WERI-Rb-1 (cell line): ENCODE results near the gene COL18A1.

Experiments used
- DNase-seq: peaks from one replicate; pipeline ENCODE4 v3.0.0-alpha.2; 2020
- H3K27ac ChIP-seq: fragments of 250-450 bp; sonication (Bioruptor Pico); 2 replicates; pipeline ENCODE4 v1.5.1; 2020; ENCODE audit warnings: mild to moderate bottlenecking, moderate library complexity
- H3K27me3 ChIP-seq: fragments of 250-450 bp; sonication (Bioruptor Pico); 2 replicates; pipeline ENCODE4 v1.5.1; 2021; ENCODE audit warnings: mild to moderate bottlenecking, low read depth, moderate library complexity; ENCODE audit not compliant: insufficient read depth, severe bottlenecking
- H3K36me3 ChIP-seq: fragments of 250-450 bp; sonication (Bioruptor Pico); 2 replicates; pipeline ENCODE4 v1.5.1; 2020; ENCODE audit warnings: mild to moderate bottlenecking, moderate library complexity
- H3K4me3 ChIP-seq: 2 replicates; pipeline ENCODE4 v1.5.1; 2011; ENCODE audit warnings: low read depth, mild to moderate bottlenecking, control low read depth, low read length
- H3K9me3 ChIP-seq: fragments of 250-450 bp; sonication (Bioruptor Pico); 2 replicates; pipeline ENCODE4 v1.5.1; 2021; ENCODE audit warnings: mild to moderate bottlenecking, moderate library complexity; ENCODE audit not compliant: severe bottlenecking
- CTCF ChIP-seq: IDR thresholded peaks from 2 replicates; pipeline ENCODE4 v1.5.1; 2011; ENCODE audit warnings: low read depth, mild to moderate bottlenecking, control low read depth, inconsistent platforms, low read length

Gene COL18A1

GRCh38 chr21:45551316-45551715 lies 146.4 kb downstream of the COL18A1 start:
- Histone ChIP-seq H3K9me3 (no peaks in the 10 kb centered on the region), H3K27ac (no peak overlapping the region), H3K36me3 (no peaks in the 10 kb centered on the region), H3K4me3 (no peak overlapping the region), H3K27me3 (no peaks in the 10 kb centered on the region)
- DNase-seq: no peak
- no peak for TF ChIP-seq CTCF

- H3K27ac ChIP-seq: peak overlapping the region; percentile 23
- DNase-seq: peak; percentile 76
- no peak overlapping the region for H3K4me3 ChIP-seq
- no peak for TF ChIP-seq CTCF
- no peaks in the 10 kb centered on the region for H3K27me3 ChIP-seq
- no peaks in the 10 kb centered on the region for H3K36me3 ChIP-seq
- H3K9me3 ChIP-seq: no peaks in the 10 kb centered on the region
These were observed 147.1 kb downstream of the COL18A1 start for GRCh38 chr21:45551783-45552695.

- H3K4me3 ChIP-seq: no peak overlapping the region
- no peaks in the 10 kb centered on the region for H3K27me3 ChIP-seq
- H3K9me3 ChIP-seq: no peaks in the 10 kb centered on the region
- H3K27ac ChIP-seq: peak overlapping the region; percentile 23
- TF ChIP-seq CTCF: no peak
- no peak for DNase-seq
- H3K36me3 ChIP-seq: no peaks in the 10 kb centered on the region
These were observed 147.9 kb downstream of the COL18A1 start for GRCh38 chr21:45552696-45553391.

GRCh38 chr21:45554477-45555175 lies 149.7 kb downstream of the COL18A1 start:
- peak; percentile 89 for DNase-seq
- TF ChIP-seq CTCF: peak; percentile 88
- Histone ChIP-seq H3K9me3 (no peaks in the 10 kb centered on the region), H3K4me3 (peak overlapping the region; percentile 48), H3K36me3 (no peaks in the 10 kb centered on the region), H3K27me3 (no peaks in the 10 kb centered on the region), H3K27ac (peak overlapping the region; percentile 59)

- Histone ChIP-seq H3K36me3 (no peaks in the 10 kb centered on the region), H3K4me3 (peak overlapping the region; percentile 46), H3K27me3 (no peaks in the 10 kb centered on the region), H3K9me3 (no peaks in the 10 kb centered on the region), H3K27ac (peak overlapping the region; percentile 88)
- no peak for TF ChIP-seq CTCF
- no peak for DNase-seq
These were observed 150.2 kb downstream of the COL18A1 start for GRCh38 chr21:45555251-45555556.
